GM18909 (cell line): ENCODE data around the gene SNX22.
"Not testable (repeated sequence)": the region's sequence is repeated elsewhere in the genome, so short reads cannot be mapped to it uniquely, and the experiment has no call there.

Experiments
- ATAC-seq: cut with Tn5 transposase; IDR thresholded peaks from one replicate; pipeline ENCODE4 v1.9.1; 2021; ENCODE audit warnings: mild to moderate bottlenecking; ENCODE audit not compliant: unreplicated experiment, poor library complexity

The SNX22 gene

DNA sequence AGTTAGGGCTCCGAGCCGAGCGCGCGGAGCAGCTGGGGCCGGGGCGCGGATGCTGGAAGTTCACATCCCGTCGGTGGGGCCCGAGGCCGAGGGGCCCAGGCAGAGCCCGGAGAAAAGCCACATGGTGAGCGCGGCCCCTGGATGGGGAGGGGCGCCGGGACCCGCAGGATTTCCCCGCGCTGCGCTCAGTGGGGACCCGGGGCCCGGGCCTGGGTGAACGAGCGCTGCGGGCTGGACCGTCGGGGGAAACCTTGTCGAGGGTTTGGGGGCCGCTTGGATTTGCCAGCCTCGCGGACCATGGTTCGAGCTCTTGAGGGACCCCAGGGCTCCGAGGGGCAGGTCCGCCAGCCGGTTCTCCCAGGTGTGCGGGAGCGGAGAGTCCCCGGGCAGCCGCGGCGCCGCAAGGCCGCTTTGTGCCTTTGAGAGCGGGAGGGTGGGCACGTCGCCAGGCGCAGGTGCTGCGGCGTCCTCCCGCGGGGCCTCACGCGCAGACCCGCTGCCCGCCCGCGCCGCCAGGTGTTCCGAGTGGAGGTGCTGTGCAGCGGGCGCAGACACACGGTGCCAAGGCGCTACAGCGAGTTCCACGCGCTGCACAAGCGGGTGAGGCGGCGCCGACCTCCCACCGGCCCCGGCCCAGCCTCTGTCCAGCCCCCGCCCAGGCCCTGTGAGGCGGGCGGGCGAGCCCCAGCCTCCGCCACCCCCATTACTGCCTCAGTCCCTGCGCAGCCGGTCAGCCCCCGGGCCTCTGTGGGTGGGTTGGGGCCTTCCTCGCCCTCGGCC, at the start of gene SNX22:
TSS of gene SNX22 (plus strand) at position 5 of the 780 bp plus-strand sequence. CDS start at position 50, 45 bp downstream.
- ATAC-seq: no peak

DNA sequence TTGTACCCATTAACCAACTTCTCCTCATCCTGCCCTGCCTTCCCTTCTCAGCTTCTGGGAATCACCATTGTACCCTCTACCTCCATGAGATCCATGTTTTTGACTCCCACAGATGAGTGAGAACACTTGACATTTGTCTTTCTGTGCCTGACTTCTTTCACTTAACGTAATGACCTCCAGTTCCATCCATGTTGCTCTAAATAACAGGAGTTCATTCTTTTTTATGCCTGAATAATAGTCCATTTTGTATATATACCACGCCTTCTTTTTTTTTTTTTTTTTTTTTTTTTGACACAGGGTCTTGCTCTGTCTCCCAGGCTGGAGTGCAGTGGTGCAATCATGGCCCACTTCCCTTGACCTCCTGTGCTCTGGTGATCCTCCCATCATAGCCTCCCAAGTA, 49.0 kb upstream of the SNX22 start:
- ATAC-seq: no peak

DNA sequence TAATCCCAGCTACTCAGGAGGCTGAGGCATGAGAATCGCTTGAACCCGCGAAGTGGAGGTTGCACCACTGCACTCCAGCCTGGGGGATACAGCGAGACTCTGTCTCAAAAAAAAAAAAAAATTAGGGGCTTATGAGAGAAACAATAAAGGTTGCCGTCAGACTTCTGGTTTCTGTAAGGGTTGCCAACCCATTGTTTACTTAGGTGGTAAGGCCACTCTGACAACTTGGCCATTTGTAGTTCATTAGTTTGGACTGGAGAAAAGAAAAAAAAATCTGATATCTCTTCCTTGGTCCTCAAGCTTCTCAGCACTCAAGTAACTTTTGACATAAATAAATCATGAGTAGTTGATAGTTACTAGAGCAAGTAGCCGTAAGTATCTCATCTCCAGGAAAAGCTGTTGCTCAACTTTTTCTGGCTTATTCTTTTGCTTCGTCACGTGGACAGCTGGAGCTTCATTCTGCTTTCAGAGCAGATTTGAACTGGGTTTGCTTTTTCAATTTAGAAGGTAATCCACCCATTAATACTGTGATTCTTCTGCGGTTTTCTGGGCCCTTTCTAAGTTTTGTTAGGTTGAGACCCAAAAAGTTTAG, 46.3 kb upstream of the SNX22 start:
- ATAC-seq: no peak

DNA sequence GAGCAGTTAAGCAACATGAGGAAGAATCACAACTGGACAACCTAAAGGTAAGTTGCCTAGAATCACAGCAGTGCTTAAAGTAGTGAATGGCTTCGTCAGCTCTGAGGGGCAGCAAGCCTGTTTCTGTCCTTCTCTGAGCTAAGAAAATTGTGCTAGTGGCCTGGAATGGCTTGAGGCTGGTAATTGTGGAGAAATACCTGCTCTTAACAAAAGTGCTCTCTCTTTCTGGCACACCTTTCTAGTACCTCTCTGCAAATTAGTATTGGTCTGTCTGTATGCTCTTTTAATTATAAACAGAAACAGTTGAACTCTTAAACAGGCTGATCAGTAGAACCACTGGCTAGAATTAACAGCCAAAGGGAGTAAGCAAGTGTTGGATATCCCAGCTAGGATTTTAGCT, 44.2 kb upstream of the SNX22 start:
- ATAC-seq: no peak

DNA sequence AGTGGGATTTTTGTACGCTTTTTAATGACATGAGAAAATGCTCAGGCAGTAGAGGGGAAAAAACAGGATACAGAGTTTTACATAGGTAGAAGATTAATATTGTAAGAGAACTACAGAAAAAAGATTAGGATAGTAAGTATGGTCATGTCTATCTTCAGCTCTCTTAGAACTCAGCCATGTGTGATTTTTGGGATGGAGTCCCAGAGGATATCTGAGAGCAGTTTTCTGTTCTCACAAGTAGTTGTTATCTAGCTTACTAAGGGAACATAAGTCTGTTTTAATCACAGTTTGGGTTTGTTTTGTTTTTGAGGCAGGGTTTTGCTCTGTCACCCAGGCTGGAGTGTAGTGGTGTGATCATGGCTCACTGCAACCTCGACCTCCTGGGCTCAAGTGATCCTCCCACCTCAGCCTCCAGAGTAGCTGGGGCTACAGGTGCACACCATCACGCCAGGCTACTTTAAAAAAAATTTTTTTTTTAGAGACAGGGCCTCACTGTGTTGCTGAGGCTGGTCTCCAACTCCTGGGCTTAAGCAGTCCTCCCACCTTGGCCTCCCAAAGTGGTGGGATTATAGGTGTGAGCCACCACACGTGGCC, 41.3 kb upstream of the SNX22 start:
- not testable (repeated sequence) for ATAC-seq

DNA sequence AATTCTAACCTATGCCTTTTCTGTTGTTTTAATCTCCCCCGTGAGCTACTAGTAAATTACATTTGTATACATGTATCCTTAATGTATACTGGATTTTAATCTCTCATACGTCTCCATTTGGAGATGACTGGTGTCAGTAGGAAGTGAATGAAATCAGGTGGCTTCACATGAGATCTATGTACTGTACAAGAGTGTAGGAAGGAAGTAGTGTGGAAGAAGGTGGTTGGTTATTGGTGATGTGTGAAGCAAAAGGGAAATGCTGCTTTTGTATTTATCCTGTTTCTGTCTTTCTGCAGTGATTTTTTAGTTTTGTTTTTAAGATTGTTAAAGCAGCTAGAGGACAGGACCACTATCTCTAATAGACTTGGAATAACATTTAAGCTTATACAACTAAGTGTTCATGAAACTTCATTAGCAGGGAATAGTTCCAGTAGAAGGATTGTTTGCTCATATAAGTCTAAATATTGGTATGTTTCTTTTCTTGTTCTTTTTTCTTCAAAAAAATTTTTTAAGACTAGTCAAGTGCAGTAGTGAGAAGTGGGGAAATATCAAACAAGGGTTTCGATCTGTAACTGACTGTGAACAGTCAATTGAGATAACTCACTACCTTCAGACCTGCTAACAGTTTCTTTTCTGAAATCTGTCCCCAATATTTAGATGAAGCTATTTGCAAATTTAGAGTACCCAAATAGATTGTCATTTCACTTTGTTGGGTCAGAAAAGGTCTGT, 40.4 kb upstream of the SNX22 start:
- ATAC-seq: peak; percentile 45

DNA sequence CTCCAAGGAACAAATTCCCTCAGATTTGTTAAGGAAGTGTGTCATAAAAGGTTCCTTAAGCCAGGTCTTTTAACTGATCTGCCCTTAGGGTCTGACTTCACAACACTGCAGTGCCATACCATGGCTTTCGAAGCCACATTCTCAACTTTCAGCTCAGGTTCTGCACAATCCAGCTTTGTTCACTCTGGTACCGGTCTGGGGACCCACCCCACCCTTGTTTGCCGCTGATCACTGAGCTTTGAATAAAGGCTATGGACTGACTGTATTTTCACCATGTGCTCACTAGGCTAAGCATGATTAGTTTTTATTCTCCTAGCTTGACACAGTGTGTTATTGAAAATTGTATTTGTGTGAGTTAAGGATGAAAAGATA, 39.9 kb upstream of the SNX22 start:
- no peak for ATAC-seq

DNA sequence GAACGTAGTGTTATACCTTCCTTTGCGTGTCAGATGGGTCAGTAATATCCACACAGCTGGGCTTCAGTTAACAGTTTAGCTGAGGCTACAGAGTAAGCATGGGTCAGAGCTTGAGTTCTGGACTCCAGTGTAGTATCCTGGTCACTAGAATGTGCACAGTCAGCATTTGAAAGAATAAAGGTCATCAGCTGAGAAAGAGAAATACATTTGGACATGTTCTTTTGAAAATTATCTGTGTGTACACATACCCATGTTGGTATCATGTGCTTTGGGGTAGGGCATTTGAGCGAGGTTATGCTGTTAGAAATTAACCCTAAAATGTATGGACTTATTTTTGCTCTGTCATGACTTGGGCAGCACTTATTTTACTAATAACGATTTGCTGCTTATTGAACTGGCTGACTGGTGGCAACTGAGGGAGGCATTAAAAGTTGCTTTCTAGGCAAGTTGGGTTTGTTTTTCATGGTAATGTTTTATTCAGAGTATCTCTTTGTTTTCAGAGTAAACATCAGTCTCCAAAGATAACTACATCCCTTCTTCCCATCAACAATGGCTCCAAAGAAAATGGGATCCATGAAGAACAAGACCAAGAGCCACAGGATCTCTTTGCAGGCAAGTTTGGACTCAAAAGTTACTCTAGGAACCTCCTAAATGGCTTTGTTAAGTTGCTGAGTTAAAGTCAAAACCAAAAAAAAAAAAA, 39.3 kb upstream of the SNX22 start:
- no peak for ATAC-seq

DNA sequence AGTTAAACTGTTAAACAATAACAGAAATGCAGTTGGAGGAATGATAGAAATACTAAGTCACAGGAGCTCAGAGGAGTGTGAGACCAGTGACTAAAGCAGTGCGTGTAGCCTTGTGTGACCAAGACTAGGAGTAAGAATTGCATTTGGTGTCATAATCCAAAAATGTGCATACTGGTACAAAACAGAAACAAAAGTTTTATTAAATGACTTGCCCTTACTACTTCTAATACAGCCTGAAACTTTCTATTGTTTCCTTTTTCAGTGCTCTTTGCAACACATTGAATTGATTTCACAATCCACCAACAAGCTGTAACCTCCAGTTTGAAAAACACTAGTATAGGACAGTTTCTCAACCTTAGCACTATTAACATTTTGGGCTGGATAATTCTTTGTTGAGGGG, 38.6 kb upstream of the SNX22 start:
- no peak for ATAC-seq

DNA sequence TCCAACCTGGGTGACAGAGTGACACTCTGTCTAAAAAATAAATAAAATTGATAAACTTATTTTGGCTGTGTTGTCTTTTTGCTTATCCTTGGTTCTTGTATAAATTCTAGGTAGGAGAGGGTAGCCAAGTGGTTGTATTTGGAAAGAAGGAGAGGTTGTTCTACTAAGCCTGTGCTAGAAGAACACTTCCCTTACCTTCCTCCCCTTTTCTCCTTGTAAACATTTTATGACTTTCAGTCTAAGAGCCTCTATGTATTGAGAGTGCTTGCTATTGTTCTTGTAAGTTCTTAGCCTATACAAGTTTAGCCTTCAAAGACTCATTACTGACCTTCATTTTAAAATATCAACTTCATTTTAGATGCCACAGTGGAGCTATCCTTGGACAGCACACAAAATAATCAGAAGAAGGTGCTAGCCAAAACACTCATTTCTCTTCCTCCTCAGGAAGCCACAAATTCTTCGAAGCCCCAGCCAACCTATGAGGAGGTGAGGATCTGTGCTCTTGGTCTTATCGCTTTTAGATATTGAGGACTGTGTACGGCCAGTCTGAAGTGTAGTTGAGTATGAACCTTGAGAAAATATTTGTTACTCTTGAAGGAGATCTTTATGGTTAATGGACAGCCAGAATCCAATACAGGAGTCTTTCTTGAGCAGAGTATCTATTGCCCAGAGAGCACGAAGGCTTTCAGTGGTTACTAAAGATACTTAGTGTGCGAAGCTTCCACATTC, 33.6 kb upstream of the SNX22 start:
- ATAC-seq: no peak

DNA sequence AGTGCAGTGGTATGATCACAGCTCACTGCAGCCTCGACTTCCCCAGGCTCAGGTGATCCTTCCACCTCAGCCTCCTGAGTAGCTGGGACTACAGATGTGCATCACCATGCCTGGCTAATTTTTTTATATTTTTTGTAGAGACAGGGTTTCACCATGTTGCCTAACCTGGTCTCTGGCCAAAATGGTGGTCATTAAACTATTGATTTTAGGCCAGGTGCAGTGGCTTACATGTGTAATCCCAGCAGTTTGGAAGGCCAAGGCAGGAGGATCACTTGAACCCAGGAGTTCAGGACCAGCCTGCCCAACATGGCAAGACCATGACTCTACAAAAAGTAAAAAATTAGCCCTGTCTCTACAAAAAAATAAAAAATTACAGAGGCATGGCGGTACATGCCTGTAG, 31.2 kb upstream of the SNX22 start:
- not testable (repeated sequence) for ATAC-seq

DNA sequence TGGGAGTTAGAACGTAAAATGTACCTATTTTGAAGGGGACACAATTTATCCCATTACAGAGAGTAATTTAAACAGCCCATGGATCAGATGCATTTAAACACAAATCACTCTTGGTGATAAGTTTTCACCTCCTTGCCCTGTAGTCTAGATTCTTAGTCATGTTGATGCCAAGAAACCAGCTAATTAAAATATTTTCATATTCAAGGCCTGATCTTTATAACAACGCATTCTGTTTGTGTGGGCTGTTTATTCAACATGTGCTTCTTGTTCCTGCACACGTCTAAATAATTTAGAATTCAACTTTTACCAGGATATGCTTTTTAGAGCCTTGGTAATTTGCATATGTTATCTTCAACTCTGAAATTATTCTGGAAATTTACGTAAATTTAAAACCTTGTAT, 29.9 kb upstream of the SNX22 start:
- ATAC-seq: no peak

DNA sequence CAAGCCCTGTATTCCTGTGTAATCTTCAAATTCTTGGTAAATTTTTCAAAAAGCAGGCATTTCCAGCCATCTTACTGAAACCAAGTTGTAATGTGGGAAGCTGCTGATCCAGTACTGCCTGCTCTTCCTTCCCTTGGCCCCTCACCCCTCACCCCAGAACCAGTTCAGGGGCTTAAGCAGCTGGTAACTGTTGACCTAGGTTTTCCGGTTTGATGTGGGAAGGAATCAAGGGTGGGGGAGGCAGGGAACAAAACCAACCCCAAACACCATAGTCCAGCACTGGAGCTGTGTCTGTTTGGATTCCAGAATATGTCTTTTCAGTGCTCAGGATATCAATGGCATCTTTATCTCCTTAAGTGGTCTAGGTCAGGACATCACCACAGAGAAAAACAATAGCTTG, 29.1 kb upstream of the SNX22 start:
- no peak for ATAC-seq

DNA sequence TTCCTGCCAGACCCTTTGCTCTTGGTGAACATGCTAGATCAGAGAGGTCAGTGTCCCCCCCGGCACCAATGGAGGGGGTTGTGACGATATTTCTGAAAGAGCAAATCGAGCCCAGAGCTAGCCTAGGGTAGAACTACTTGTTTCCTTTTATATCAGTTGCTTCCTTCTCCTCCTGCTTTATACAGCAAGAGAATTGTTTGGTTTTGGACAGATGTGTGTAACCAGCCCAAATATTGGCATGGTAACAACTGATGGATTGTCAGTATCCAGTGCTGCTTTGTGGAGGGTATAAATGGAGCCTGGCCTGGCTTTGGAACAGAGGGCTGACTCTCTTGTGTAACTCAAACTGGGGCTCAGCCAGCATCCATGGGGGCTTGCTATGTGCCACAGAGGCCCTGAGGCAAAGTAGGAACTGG, 28.6 kb upstream of the SNX22 start:
- ATAC-seq: no peak

DNA sequence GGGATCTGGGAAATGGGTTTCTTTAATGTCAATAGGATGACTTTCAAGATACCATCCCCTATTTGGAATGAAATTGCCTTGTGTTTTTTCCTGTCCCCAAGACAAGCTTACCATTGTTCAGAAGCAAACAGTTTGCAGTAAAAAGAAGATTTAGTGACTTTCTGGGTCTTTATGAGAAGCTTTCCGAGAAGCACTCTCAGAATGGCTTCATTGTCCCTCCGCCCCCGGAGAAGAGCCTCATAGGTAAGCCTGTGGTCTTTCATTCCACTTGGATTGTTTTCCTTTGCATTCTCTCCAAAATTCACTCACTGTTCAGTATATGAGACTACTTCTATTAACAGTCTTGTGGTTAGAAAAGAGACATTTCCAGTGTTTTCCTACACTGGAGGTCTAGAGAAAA, 25.6 kb upstream of the SNX22 start:
- no peak for ATAC-seq

DNA sequence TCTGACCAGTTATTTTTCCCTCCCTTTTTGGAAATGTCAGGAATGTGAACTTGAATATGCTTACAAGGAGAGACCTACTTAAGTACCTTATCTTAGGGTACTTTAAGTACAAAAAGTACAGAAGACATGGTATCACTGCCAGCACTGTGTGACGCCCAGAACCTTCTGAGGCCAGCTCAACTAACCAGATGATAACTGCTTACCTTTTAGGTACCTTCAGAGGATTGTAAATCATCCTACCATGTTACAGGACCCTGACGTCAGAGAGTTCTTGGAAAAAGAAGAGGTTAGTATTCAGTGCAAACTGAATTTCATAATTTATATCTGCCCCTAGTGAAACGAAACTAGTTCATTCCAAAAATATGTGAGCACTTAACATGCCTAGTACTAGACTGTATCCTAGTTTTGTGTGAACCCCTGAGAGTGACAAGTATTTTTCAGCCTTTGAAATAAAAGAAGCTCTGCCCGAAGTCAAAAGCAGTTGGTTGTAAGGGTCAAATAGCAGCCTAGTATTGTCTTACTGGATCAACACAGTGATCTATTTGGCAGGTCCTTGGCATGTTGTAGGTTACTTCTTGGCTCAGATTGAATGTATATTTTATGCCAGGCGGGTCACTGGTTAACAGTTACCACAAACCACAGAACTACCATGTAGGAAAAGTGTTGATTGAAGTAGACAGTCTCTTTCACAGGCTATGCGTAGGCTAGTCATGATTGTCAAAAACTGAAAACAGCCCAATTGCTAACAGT, 23.8 kb upstream of the SNX22 start:
- no peak for ATAC-seq

DNA sequence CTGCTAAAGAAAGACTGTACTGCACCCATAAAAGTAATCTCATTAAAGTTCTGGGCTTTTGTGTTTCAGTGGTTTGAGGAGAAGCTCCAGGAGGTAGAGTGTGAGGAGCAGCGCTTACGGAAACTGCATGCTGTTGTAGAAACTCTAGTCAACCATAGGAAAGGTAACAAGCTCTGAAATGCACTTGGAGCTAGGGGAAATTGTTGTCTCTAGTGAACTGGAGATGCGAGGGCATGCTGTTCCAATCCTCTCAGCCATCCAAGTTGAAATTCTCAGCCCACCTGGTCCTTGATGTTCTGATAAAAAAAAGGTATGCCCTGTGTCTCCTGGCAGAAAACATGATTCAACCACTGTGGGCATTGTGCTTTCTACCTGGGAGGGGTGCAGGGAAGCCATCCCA, 21.4 kb upstream of the SNX22 start:
- no peak for ATAC-seq

DNA sequence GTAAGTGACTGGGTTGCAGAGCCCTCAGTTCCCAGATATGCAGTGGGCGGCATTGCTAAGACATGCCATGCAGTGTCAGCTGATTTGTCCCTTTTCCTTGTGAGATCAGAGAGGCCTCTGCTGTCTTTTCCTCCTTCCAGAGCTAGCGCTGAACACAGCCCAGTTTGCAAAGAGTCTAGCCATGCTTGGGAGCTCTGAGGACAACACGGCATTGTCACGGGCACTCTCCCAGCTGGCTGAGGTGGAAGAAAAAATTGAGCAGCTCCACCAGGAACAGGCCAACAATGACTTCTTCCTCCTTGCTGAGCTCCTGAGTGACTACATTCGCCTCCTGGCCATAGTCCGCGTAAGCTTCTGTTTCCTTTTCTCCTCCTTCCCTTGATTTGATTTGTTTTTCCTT, 20.0 kb upstream of the SNX22 start:
- no peak for ATAC-seq

DNA sequence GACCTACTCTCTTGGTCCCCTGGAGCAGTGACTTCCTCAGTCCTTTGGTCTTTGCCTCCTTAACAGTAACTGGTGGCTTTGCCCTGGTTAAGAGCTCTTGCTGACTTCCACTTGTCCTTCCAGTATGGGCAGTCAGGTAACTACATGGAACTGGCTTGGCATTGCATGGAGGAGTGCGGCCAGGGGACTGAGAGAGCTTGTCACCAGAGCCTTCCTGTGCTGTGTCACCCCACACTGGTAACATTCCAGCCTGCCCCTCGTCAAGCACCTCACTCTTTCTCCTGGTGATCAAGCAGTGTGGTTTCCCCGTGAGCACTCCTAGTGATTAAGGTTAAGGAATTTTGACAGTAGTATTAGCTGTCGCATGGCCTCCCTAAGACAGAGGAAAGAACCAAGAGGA, 19.3 kb upstream of the SNX22 start:
- no peak for ATAC-seq
